Cardiac fibroblast (primary cell): ENCODE results near the gene DNAJC5.

Source experiments
- DNase-seq, 2 donors: peaks; one replicate each; pipeline versions ENCODE4 v3.0.0 to v3.0.0-alpha.2; 2010; ENCODE audit warnings: low read depth in 2 of 2
- H3K4me3 ChIP-seq, 2 donors: replicated peaks in 1 of 2; 1 replicate in 1 of 2; 2 replicates in 1 of 2; pipeline ENCODE4 v1.5.1; 2011; ENCODE audit warnings: low read depth in 2 of 2, low read length in 2 of 2, mild to moderate bottlenecking in 2 of 2, moderate library complexity in 1 of 2
- TF ChIP-seq, protein P1 (sequence below): IDR thresholded peaks from one replicate; pipeline ENCODE4 v1.5.1; 2011; ENCODE audit warnings: low read depth, mild to moderate bottlenecking, low read length, inconsistent platforms

The DNAJC5 gene

DNA sequence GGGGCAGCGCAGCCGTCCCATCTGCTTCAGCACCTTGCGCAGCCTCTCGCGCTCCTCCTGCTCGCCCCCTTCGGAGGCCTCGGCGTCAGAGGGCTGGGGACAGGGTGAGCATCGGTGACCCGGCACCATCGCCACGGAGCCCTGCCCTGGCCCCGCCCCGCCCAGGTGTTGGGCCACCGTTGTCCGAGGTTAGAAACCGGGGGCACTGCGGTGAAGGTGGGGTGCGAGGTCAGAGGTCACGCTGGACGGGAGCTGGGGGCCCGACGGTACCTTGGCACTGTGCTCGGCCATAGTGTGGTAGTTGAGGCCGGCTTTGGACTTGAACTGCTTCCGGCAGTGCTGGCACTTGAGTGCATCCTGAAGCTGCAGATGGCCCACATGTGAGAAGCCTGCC is 68.4 kb downstream of the DNAJC5 start:
- DNase-seq, result no peak
- TF ChIP-seq, protein P1, sequence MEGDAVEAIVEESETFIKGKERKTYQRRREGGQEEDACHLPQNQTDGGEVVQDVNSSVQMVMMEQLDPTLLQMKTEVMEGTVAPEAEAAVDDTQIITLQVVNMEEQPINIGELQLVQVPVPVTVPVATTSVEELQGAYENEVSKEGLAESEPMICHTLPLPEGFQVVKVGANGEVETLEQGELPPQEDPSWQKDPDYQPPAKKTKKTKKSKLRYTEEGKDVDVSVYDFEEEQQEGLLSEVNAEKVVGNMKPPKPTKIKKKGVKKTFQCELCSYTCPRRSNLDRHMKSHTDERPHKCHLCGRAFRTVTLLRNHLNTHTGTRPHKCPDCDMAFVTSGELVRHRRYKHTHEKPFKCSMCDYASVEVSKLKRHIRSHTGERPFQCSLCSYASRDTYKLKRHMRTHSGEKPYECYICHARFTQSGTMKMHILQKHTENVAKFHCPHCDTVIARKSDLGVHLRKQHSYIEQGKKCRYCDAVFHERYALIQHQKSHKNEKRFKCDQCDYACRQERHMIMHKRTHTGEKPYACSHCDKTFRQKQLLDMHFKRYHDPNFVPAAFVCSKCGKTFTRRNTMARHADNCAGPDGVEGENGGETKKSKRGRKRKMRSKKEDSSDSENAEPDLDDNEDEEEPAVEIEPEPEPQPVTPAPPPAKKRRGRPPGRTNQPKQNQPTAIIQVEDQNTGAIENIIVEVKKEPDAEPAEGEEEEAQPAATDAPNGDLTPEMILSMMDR, result no peak
- H3K4me3 ChIP-seq, result no peak overlapping the region

DNA sequence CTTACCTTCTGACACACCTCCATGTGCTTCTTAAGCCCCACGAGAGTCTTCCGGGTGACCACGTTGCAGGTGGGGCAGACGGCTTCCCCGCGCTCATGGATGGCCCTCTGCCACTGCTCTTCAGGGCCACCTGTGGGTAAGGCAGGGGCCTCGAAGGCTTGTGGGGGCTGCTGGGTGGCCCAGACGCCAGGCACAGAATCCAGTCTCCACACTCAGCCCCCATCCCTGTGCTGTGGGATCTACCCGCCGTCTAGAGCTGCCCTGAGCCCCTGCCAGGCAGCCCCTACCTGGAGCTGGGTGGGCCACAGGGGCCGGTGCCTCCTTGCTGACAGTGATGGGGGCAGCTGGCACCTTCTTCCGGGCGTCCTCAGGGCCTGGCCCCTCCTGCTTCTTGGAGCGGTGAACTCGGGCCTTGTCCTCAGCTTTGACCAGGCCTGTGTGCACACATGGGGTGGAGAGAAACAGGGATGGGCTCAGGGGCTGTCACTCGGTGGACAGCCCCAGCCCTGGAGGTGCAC is 68.9 kb downstream of the DNAJC5 start:
- TF ChIP-seq, protein P1, result no peak
- DNase-seq, result no peak
- no peak overlapping the region for H3K4me3 ChIP-seq

DNA sequence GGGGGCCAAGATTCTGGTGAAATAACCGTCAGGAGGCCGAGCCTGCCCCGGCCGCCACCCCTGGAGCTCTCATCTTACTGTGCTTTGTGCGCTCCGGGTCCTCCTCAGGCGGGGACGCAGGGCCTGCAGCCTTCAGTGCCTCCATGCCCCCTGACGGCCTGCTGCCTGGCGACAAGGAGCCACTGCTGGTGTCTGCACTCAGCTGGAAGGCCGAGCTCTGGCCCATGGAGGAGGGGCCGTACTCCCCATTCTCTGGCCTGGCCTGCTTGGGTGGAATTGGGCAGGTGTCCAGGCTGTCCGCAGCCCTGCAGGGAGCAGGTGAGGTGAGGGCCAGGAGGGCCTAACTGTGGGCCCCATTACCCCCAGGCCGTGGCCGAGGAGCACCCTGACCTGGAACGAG is 69.5 kb downstream of the DNAJC5 start:
- TF ChIP-seq, protein P1, result no peak
- no peak overlapping the region for H3K4me3 ChIP-seq
- DNase-seq, result no peak

DNA sequence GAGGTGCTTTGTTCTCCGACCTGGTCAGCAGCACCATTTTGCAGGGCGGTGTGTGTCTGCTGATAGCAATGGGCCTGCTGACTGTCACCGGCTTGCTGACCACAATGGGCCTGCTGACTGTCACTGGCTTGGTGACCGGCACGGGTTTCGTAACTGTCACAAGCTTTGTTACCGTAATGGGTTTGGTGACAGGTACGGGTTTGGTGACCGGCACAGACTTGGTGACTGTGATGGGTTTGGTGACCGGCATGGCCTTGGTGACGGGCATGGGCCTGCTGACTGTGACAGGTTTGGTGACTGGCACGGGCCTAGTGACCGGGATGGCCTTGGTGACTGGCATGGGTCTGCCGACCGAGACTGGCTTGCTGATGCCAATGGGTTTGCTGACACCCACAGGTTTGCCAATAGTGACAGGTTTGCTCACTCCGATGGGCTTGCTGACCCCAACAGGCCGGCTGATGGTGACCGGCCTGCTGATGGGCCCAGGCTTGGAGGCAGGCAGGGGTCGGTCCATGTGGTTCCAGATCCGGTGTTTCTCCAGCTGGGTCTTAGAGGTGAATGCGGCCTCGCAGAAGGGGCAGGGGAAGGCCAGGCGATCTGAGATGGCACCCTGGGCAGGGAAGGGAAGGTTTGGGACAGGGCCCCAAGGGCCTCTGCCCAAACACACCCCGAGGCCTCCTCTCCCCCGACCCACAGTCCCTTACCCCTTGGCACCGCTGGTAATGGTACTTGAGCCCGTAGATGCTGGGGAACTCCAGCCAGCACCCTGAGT is 71.4 kb downstream of the DNAJC5 start:
- DNase-seq, result no peak
- no peak overlapping the region for H3K4me3 ChIP-seq
- TF ChIP-seq, protein P1, result no peak

DNA sequence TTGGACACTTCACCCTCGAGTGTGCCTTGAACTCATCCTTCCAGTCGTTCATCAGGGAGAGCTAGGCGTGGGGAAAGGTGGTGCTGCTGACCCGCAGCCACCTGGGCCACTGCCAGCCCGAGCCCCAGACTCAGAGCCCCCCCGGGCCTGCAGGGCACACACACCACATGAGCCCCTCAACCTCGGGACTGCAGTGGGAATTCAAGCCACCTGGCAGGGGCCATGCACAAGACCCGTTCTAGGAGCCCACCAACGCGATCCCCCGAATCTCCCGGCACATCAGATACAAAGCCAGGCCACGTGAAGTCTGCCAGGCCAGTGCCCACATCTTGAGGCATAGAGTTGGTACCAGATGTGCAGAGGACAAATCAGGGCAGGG is 72.0 kb downstream of the DNAJC5 start:
- TF ChIP-seq, protein P1, result no peak
- no peak for DNase-seq
- H3K4me3 ChIP-seq, result no peak overlapping the region

DNA sequence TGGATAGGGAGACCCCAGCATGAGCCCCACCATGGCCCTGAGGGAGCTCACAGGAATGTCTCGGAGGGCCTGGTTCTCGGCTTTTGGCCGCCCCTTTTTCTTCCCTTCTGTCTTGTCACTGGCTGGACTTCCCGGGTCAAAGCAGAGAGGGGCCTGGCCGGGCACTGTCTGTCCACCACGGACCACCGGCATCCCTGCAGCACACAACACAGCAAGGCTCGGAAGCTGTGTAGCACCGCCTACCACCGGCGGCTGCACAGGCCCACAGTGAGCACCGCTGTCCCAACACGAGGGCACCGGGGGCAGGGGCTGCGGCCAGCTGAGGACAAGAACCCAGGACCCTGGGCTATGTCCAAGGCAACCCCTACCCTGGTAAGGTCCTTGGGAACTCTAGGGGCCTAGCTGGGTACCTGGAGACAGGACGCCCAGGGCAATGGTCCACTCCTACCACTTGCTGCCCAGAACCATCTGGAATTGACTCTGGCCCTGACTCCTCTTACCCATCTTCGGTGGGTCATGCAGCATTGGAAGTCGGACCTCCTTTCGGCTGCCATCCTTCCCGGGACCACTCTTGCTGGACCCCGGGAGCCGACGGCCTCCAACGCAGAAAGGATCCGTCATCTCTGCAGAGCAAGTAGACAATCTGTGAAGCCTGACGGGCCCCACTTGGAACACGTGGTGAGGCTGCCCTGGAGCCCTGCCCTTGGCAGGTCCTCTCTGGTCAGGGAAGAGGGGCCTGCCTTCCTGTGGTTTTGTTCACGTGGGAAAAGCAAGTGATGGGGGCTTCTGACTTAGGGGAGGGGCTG is 72.6 kb downstream of the DNAJC5 start:
- TF ChIP-seq, protein P1, result no peak
- H3K4me3 ChIP-seq, result no peak overlapping the region
- no peak for DNase-seq
